H1 (cell line): ENCODE measurements around the gene CD200. TPM values are rescaled to one million over a fixed set of nuclear protein-coding genes. Genes with fewer than 3 reads are reported as not detected.
A peak's percentile ranks its signal among the peaks of the same experiment; 100 is the strongest.

Experiments used
- CTCF ChIA-PET: fragments of 300-600 bp; sonication (Branson Sonifier 250); formaldehyde crosslinking; loops from one replicate; lab custom pipeline; 2021; ENCODE audit not compliant: partially characterized antibody; lab: Charles Lee
- POLR2A ChIA-PET: fragments of 300-600 bp; sonication (Branson Sonifier 250); formaldehyde crosslinking; loops from one replicate; lab custom pipeline; 2021; ENCODE audit warnings: inconsistent platforms; ENCODE audit not compliant: partially characterized antibody; lab: Charles Lee
- DNase-seq, 2 experiments: peaks; one replicate each; pipeline versions ENCODE4 v3.0.0 to v3.0.0-alpha.2; 2010 to 2022; ENCODE audit warnings: low spot score in 2 of 2, low read depth in 1 of 2, mixed read lengths in 1 of 2
- FAIRE-seq: peaks from 2 replicates; lab custom pipeline; 2011; peaks lifted over from hg19 to GRCh38; lab: Jason Lieb, UNC
- H2AFZ ChIP-seq: 2 replicates; pipeline ENCODE4 v1.8.1; 2012; ENCODE audit warnings: low read length, inconsistent platforms
- H2AK5ac ChIP-seq: 2 replicates; pipeline ENCODE4 v1.6.1; 2013; ENCODE audit warnings: low read depth, low read length
- H2BK120ac ChIP-seq: replicated peaks from 2 replicates; pipeline ENCODE3; 2013; ENCODE audit warnings: low read depth, low read length, inconsistent platforms
- H2BK12ac ChIP-seq: 2 replicates; pipeline ENCODE4 v1.6.1; 2013; ENCODE audit warnings: low read depth, low read length
- H2BK15ac ChIP-seq: 2 replicates; pipeline ENCODE4 v1.6.1; 2013; ENCODE audit warnings: low read length
- H2BK20ac ChIP-seq: 2 replicates; pipeline ENCODE4 v1.6.1; 2013; ENCODE audit warnings: low read length
- H2BK5ac ChIP-seq: 2 replicates; pipeline ENCODE4 v1.6.1; 2013; ENCODE audit warnings: low read depth, low read length
- H3K14ac ChIP-seq: 2 replicates; pipeline ENCODE4 v1.6.1; 2013; ENCODE audit warnings: inconsistent platforms; ENCODE audit not compliant: insufficient read length
- H3K18ac ChIP-seq: 2 replicates; pipeline ENCODE4 v1.6.1; 2013; ENCODE audit warnings: low read length; ENCODE audit errors: extremely low read depth
- H3K23ac ChIP-seq: 2 replicates; pipeline ENCODE4 v1.6.1; 2013; ENCODE audit warnings: inconsistent platforms; ENCODE audit not compliant: insufficient read length
- H3K23me2 ChIP-seq: 2 replicates; pipeline ENCODE4 v1.6.1; 2013; ENCODE audit warnings: low read depth, low read length
- H3K27ac ChIP-seq: 2 replicates; pipeline ENCODE4 v1.6.1; 2011; ENCODE audit warnings: low read depth, low read length, inconsistent platforms
- H3K27me3 ChIP-seq, 4 experiments: replicated peaks in 1 of 4; 1 replicate in 1 of 4; 2 replicates in 3 of 4; pipeline versions ENCODE4 v1.6.1 to v1.8.1; 2011 to 2013; ENCODE audit warnings: low read length in 3 of 4, mild to moderate bottlenecking in 3 of 4, inconsistent platforms in 2 of 4, mixed read lengths in 2 of 4, moderate library complexity in 1 of 4; ENCODE audit not compliant: control insufficient read depth in 3 of 4, insufficient read depth in 3 of 4; ENCODE audit errors: extremely low read depth in 1 of 4
- H3K36me3 ChIP-seq, 4 experiments: 2 replicates each; pipeline versions ENCODE4 v1.6.1 to v1.8.1; 2011 to 2013; ENCODE audit warnings: mild to moderate bottlenecking in 4 of 4, low read length in 3 of 4, moderate library complexity in 2 of 4, control low read depth in 1 of 4, inconsistent platforms in 1 of 4; ENCODE audit not compliant: insufficient read depth in 4 of 4, control insufficient read depth in 2 of 4
- H3K4ac ChIP-seq: replicated peaks from 2 replicates; pipeline ENCODE3; 2013; ENCODE audit warnings: low read length, low read depth, mixed read lengths, inconsistent platforms; ENCODE audit not compliant: insufficient read length
- H3K4me1 ChIP-seq, 4 experiments: replicated peaks in 1 of 4; 1 replicate in 1 of 4; 2 replicates in 3 of 4; pipeline versions ENCODE4 v1.6.1 to v1.8.1; 2011 to 2013; ENCODE audit warnings: low read length in 3 of 4, inconsistent platforms in 2 of 4, mixed read lengths in 1 of 4; ENCODE audit not compliant: insufficient read depth in 4 of 4, control insufficient read depth in 3 of 4
- H3K4me2 ChIP-seq, 2 experiments: 2 replicates each; pipeline versions ENCODE4 v1.6.1 to v1.8.1; 2011 to 2013; ENCODE audit warnings: low read depth in 2 of 2, low read length in 2 of 2, control low read depth in 1 of 2, inconsistent platforms in 1 of 2, mild to moderate bottlenecking in 1 of 2; ENCODE audit not compliant: insufficient read depth in 1 of 2
- H3K4me3 ChIP-seq, 4 experiments: fragments of 200-600, 300-600 bp in 1 of 4; sonication (generic), shearing (Covaris generic), sonication (Bioruptor Twin) in 1 of 4; 2 replicates each; pipeline versions ENCODE4 v1.5.1 to v1.8.1; 2011 to 2016; ENCODE audit warnings: low read length in 4 of 4, low read depth in 3 of 4, control low read depth in 2 of 4, inconsistent platforms in 2 of 4, mild to moderate bottlenecking in 2 of 4, mixed read lengths in 1 of 4, moderate library complexity in 1 of 4; ENCODE audit not compliant: insufficient read depth in 2 of 4; ENCODE audit errors: extremely low read depth in 1 of 4
- H3K56ac ChIP-seq: replicated peaks from 2 replicates; pipeline ENCODE3; 2013; ENCODE audit warnings: low read depth, mild to moderate bottlenecking, mixed read lengths, low read length, inconsistent platforms; ENCODE audit not compliant: insufficient read length
- H3K79me1 ChIP-seq: 2 replicates; pipeline ENCODE4 v1.6.1; 2013; ENCODE audit warnings: low read depth, low read length, control low read depth
- H3K79me2 ChIP-seq, 2 experiments: 2 replicates each; pipeline versions ENCODE4 v1.6.1 to v1.8.1; 2012 to 2013; ENCODE audit warnings: low read length in 2 of 2, mild to moderate bottlenecking in 2 of 2, inconsistent platforms in 1 of 2; ENCODE audit not compliant: insufficient read depth in 2 of 2, control insufficient read depth in 1 of 2
- H3K9ac ChIP-seq, 4 experiments: replicated peaks in 1 of 4; 1 replicate in 1 of 4; 2 replicates in 3 of 4; pipeline versions ENCODE4 v1.6.1 to v1.8.1; 2011 to 2013; ENCODE audit warnings: low read depth in 3 of 4, low read length in 3 of 4, control low read depth in 2 of 4, mild to moderate bottlenecking in 2 of 4, moderate library complexity in 2 of 4, inconsistent platforms in 1 of 4; ENCODE audit errors: extremely low read depth in 1 of 4
- H3K9me3 ChIP-seq, 2 experiments: 2 replicates each; pipeline versions ENCODE4 v1.6.1 to v1.8.1; 2012 to 2013; ENCODE audit warnings: mild to moderate bottlenecking in 2 of 2, moderate library complexity in 2 of 2, control low read depth in 1 of 2, inconsistent platforms in 1 of 2, low read depth in 1 of 2, low read length in 1 of 2, mixed read lengths in 1 of 2; ENCODE audit not compliant: insufficient read depth in 2 of 2
- H4K20me1 ChIP-seq, 2 experiments: replicated peaks in 1 of 2; 2 replicates each; pipeline versions ENCODE3 to v1.8.1; 2011 to 2013; ENCODE audit warnings: inconsistent platforms in 2 of 2, low read length in 2 of 2, mild to moderate bottlenecking in 1 of 2; ENCODE audit not compliant: insufficient read depth in 2 of 2, control insufficient read depth in 1 of 2
- H4K5ac ChIP-seq: 2 replicates; pipeline ENCODE4 v1.6.1; 2013; ENCODE audit warnings: low read length, low read depth, mixed read lengths, inconsistent platforms; ENCODE audit not compliant: insufficient read length
- H4K8ac ChIP-seq: 2 replicates; pipeline ENCODE4 v1.8.0; 2013; ENCODE audit warnings: mild to moderate bottlenecking, moderate library complexity, low read length, inconsistent platforms; ENCODE audit not compliant: insufficient read depth; ENCODE audit errors: extremely low read depth
- H4K91ac ChIP-seq: replicated peaks from 2 replicates; pipeline ENCODE3; 2013; ENCODE audit warnings: low read length, mixed read lengths, inconsistent platforms; ENCODE audit not compliant: insufficient read length
- BCL11A ChIP-seq, 2 experiments: IDR thresholded peaks; one replicate each; pipeline ENCODE4 v1.6.1; 2011; ENCODE audit warnings: low read depth in 2 of 2, low read length in 2 of 2, mild to moderate bottlenecking in 2 of 2
- BRCA1 ChIP-seq: IDR thresholded peaks from 2 replicates; pipeline ENCODE4 v1.6.1; 2012; ENCODE audit warnings: low read depth, low read length, improper control_type of control experiment
- CBX5 ChIP-seq: fragments of 300-800, 300-1000 bp; sonication (generic); IDR thresholded peaks from 2 replicates; pipeline ENCODE4 v1.7.1; 2016; ENCODE audit warnings: antibody characterized with exemption, low read length, low read depth
- CTBP2 ChIP-seq: IDR thresholded peaks from 2 replicates; pipeline ENCODE4 v1.7.0; 2011; ENCODE audit warnings: borderline replicate concordance, mild to moderate bottlenecking, moderate library complexity, mixed read lengths, low read length; ENCODE audit not compliant: insufficient read depth, insufficient read length
- HDAC2 ChIP-seq, 2 experiments: fragments of 300-600 bp in 1 of 2; sonication (generic) in 1 of 2; IDR thresholded peaks; 2 replicates each; pipeline ENCODE4 v1.6.1; 2011 to 2012; ENCODE audit warnings: low read depth in 2 of 2, low read length in 2 of 2, mild to moderate bottlenecking in 2 of 2, moderate library complexity in 2 of 2, borderline replicate concordance in 1 of 2, inconsistent platforms in 1 of 2
- JUN ChIP-seq: IDR thresholded peaks from 2 replicates; pipeline ENCODE4 v1.6.1; 2011; ENCODE audit warnings: low read depth, mild to moderate bottlenecking, improper control_type of control experiment, low read length
- POLR2AphosphoS5 ChIP-seq: IDR thresholded peaks from 2 replicates; pipeline ENCODE4 v1.6.1; 2011; ENCODE audit warnings: low read depth, low read length
- TBP ChIP-seq: IDR thresholded peaks from 2 replicates; pipeline ENCODE4 v1.6.1; 2011; ENCODE audit warnings: low read depth, low read length, improper control_type of control experiment
- WGBS, 2 experiments: shearing (Covaris generic) in 1 of 2; methylation state at CpG; one replicate each; pipeline versions ENCODE4 v1.1.6 to v1.1.7; 2013 to 2015; ENCODE audit warnings: low lambda C conversion rate in 2 of 2, mixed read lengths in 2 of 2, inconsistent platforms in 1 of 2, low coverage in 1 of 2, missing lambda C conversion rate in 1 of 2; ENCODE audit not compliant: insufficient replicate concordance in 2 of 2, insufficient coverage in 1 of 2, insufficient read length in 1 of 2; ENCODE audit errors: extremely low coverage in 1 of 2, missing lambda C conversion rate in 1 of 2; 5-methylcytosine and 5-hydroxymethylcytosine counted together
- polyA plus RNA-seq, 7 experiments: library from polyadenylated mRNA; depleted of rRNA in 3 of 7; stranded (reverse) in 5 of 7; unstranded in 2 of 7; fragments of >200 nt in 5 of 7; fragments of 200-250 nt in 2 of 7; gene quantifications; 1 replicate in 5 of 7; 2 replicates in 1 of 7; 4 replicates in 1 of 7; pipeline versions ENCODE4 v1.2.1 to v1.2.3, GENCODE V29; 2011 to 2013; ENCODE audit warnings: missing spikeins in 2 of 7, mixed read lengths in 2 of 7
- total RNA-seq: library from RNA; stranded (reverse); fragmentation: NEBNext Ultra II Directional; extraction: Animal tissue kit (Norgen Biotek cat#: 25700); gene quantifications from 2 replicates; pipeline ENCODE4 v1.2.1, GENCODE V29; 2021

The CD200 gene
- total and polyA plus RNA-seq, 2 of the 8 experiments (the other 6 are each of a cell fraction or from before 2014, with no cell fraction given): 45.8 to 50.2 TPM

DNA sequence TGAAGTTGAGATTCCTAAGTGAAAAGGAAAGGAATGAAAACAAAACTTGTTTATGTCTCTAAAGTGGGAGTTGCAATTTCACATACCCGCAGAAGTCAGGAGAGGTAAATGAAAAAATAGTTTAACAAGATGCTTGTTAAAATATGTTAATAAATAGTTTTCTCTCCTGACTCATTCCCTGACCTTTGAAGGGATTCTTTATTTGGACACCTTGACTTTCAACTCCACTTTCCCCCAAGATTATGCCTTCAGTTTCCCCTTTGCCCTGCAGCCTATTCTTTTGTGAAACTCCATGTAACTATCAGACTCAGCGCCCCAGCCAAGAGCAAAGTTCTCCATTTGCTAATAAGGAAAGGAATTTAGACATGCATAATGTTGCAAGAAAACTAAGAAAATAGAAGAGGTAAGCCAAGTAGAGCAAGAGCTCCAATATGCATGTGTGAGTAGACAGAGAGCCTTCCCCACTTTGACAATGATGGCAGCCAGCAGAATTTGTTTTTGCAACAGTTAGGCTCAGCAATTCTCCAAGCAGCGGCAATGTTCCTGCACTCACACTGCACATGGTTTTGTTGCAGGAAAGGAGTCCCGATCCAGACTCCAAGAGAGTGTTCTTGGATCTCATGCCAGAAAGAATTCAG, 61.2 kb downstream of the CD200 start:
- Histone ChIP-seq H3K27ac (no peak overlapping the region), H3K79me1 (no peaks in the 10 kb centered on the region), H3K9me3 (peaks cover 6 to 11% of the 10 kb centered on the region in 2 experiments; a peak in 3 of 4 replicates), H3K56ac (no peak overlapping the region), H3K4me2 (no peak overlapping the region), H4K20me1 (no peaks in the 10 kb centered on the region), H2BK20ac (peak overlapping the region; percentile 80; the same call in 1 of the 2 replicates), H3K23me2 (no peaks in the 10 kb centered on the region), H2AK5ac (no peak overlapping the region; the same call in 1 of the 2 replicates), H4K8ac (no peak overlapping the region), H3K27me3 (no peaks in the 10 kb centered on the region), H2BK120ac (peak overlapping the region; percentile 29), H2AFZ (peak overlapping the region; percentile 63), H3K14ac (no peak overlapping the region), H3K4me3 (no peak overlapping the region), H2BK5ac (no peak overlapping the region), H3K9ac (no peak overlapping the region), H3K4ac (no peak overlapping the region), H3K36me3 (peaks cover 0 to 3% (median 0%) of the 10 kb centered on the region in 4 experiments; a peak in 2 of 8 replicates), H3K23ac (no peak overlapping the region), H4K5ac (no peak overlapping the region), H3K4me1 (peaks cover 4 to 17% (median 12%) of the 10 kb centered on the region in 4 experiments; a peak in 5 of 7 replicates), H4K91ac (peak overlapping the region; percentile 12), H2BK15ac (no peak overlapping the region), H2BK12ac (no peak overlapping the region; the same call in 1 of the 2 replicates), H3K18ac (no peak overlapping the region; the same call in 1 of the 2 replicates), H3K79me2 (no peaks in the 10 kb centered on the region)
- TF ChIP-seq HDAC2 (IDR thresholded peaks at IDR 0.05; ENCODE audit: borderline replicate concordance in 1 of 2, low read depth in 2 of 2, low read length in 2 of 2): no peak
- TF ChIP-seq POLR2AphosphoS5: no peak
- no peak for TF ChIP-seq BRCA1
- no peak for TF ChIP-seq JUN
- no peak for TF ChIP-seq BCL11A (IDR thresholded peaks at IDR 0.05; ENCODE audit: low read depth in 2 of 2, low read length in 2 of 2)
- TF ChIP-seq CTBP2: no peak
- no peak for TF ChIP-seq CBX5
- no peak for TF ChIP-seq TBP
- DNase-seq: no peak
- POLR2A ChIA-PET: no interaction called here
- no peak for FAIRE-seq
- CTCF ChIA-PET: no interaction called here
- WGBS, 2 experiments: 85% methylated on average over 4 of the region's 4 CpGs; no CpG with 5 or more reads in 1 of the 2 experiments
